ENCODE results near the gene KDM4C. TPM values are rescaled to one million over a fixed set of nuclear protein-coding genes. Genes with fewer than 3 reads are reported as not detected.

KDM4C gene
- total and polyA plus RNA-seq, 2 of the 8 experiments (the other 6 are each of a cell fraction or from before 2014, with no cell fraction given): 13.0 to 26.1 TPM

DNA sequence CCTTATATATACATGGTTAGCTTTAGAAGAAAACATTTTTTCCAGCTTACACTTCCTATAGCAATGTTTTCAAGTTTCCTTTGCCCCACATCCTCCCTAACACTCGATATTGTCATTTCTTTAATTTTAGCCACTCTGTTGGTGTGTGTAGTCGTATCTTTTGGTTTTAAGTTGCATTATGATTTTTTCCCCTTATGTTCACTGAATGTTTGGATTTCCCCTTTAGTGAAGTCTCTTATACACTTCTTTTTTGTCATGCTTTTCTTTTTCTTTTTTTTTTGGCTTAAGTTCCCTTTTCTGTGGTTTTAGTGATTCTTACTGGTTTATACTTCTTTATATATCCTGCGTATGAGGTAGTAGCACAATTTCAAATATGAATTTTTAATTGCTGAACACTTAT lies 58.8 kb downstream of the KDM4C start (continued):
- no peak for TF ChIP-seq RAD21 (IDR thresholded peaks at IDR 0.05 in 1 of 2, conservative IDR thresholded peaks at IDR 0.05 in 1 of 2; ENCODE audit: low read depth in 2 of 2, low read length in 2 of 2)
- TF ChIP-seq POU5F1 (IDR thresholded peaks at IDR 0.05; ENCODE audit: low read depth, low read length): no peak
- TF ChIP-seq CHD2 (IDR thresholded peaks at IDR 0.05; ENCODE audit: low read length): no peak

All from H1 (cell line).